HG03066 (cell line): ENCODE results near the gene OTUB1.
"Not testable (repeated sequence)": the region's sequence is repeated elsewhere in the genome, so short reads cannot be mapped to it uniquely, and the experiment has no call there.

Experiments
- ATAC-seq: cut with Tn5 transposase; IDR thresholded peaks from one replicate; pipeline ENCODE4 v1.9.1; 2021; ENCODE audit warnings: low read depth; ENCODE audit not compliant: unreplicated experiment

The OTUB1 gene

DNA sequence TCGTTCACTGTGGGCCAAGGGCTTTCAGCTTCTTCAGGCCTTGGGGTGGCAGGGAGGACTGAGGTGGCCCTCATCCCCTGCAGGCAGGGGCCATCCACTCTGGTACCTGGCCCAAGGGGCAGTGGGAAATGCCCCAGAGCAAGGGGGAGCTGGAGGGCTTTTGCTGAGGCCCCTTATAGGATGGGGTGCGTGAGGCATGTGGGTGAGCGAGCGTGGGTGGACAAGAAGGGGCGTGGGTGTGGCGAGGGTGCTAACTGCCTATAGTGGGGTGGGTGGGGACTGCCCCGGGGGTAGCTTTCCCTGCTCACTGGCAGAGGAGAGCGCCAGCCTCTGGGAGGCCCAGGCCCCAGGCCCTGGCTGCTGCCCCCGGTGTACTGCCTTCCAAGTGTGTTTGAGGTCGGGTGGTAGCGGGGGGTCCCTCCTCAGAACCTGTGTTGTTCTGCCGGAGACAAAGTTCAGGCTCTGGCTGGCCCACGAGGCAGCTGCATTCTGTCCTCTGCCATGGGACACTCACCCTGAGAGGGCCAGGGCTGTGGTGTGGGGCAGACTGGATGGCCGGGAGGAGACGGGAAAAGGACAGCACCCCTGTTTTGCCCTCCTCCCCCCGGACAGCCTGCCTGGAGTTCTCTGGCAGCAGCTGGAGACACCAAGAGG lies 52.9 kb downstream of the OTUB1 start:
- no peak for ATAC-seq

DNA sequence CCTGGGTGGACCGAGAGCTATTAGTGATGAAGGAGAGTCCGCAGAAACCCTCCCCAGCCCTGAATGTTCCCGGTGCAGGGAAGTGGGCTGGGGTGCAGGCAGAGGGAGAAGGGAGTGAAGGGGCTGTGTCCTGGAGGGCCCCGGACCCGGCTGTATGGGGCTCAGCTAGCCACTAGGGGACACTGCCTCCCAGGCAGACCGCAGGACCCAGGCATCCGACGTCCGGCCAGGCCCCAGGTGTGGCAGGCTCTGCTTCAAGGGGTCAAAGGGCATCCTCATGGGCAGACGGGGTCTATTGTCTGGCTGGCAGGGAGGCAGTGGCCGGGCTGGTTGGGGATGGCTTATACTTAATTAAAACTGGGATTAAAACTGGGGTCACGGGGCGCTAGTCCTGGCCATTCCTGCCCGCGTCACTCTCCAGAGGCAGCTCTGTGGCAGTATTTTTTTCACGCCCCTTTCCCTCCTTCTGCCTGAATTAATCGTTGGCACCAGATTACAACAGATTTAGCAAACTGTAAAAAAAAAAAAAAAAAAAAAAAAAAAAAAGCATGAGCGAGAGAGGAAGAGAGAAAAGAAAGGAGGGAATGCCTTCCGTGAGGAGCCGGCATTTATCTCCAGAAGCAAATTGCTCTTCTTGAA lies 54.6 kb downstream of the OTUB1 start:
- ATAC-seq: no peak

DNA sequence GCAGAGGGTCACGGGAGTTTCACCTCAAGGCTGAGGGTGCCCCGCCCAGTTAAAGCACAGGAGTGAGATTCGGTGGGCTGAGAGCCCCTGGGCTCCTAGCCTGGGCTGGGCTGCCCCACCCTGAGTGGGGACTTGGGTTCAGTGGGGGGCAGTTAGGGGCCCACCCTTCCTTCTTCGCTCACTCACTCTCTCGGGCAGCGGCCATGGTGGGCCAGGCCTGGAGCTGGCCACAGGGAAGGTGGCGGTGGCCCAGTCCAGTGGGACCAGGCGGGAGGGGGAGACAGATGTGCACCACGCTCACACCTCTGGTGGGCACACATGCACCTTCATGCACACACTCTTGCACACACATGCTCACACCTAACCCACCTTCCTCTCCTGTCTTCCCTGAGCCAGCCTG lies 55.6 kb downstream of the OTUB1 start:
- ATAC-seq: no peak

DNA sequence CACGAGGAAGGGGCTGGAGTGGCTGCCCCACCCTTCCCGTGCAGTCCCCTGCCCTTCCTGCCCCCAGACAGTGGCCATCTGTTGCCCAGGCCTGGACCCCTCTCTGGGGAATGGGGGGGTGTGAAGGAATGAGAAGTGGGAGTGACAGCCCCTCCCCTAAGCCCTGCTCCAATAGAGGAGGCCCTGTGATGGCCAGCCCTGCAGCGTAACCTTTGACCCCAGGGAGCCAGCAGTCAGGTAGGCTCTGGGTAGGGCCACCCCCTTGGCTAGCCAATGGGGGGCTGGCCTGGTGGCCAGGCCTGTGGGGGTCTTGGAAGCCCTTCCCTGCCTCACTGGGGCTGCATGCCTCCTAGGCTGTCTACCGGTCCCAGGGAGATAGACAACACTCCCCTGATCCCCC lies 56.1 kb downstream of the OTUB1 start:
- no peak for ATAC-seq

DNA sequence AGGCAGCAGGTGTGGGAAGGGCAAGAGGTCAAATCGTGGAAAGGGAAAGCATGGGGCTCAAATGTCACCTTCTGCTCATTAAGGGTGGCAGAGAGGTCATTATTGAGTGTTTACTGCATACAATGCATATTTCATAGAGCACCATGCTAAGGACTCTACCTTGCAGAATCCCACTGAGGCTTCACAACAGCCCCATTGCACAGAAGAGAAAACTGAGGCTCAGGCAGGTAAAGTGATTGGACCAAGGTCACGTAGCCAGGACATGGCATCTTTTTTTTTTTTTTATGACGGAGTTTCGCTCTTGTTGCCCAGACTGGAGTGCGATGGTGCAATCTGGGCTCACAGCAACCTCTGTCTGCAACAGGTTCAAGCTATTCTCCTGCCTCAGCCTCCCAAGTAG lies 57.3 kb downstream of the OTUB1 start:
- ATAC-seq: no peak

DNA sequence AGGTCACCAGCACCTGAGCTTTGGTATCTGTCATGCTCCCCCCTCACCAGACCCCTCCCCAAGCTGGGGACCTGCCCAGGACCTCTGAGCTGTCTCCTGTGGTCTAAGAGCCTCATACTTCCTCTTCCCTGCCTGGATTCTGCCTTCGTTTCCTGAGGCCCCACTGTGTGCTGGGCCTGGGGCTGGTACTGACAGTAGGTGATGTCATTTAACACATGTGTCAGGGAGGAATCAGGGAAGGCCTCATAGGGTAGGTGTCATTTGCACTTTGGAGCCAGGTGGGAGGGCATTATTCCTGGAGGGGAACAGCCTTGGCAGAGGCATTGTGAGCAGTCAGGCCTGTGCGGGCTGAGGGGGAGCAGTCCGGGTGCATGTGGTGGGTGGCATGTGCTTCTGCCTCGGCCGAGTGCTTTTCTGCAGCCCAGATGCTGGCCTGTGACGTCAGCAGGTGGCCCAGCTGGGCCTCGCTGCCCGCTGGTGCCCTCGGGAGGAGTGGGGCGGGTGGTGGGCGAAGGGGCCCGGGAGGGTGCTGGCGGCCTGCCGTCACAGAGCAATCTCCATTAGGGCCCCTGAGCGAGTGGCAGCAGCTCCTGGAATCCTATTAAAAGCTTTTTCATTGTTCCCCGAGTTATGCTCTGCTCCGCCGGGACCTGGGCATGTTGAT lies 58.6 kb downstream of the OTUB1 start:
- ATAC-seq: no peak

DNA sequence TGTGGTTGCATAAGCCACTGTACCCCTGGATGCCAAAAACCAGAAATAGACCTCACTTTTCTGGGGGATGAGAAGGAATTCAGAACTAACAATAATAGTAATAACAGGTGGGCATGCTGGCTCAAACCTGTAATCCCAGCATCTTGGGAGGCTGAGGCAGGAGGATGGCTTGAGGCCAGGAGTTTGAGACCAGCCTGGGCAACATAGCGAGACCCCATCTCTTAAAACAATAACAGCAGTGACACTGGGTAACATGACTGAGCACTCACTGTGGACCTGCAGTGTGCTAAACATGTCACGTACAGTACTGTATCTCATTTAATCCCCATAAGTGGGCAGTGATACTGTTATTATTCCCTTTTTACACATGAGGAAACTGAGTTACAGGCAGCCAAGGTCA lies 59.5 kb downstream of the OTUB1 start:
- no peak for ATAC-seq

DNA sequence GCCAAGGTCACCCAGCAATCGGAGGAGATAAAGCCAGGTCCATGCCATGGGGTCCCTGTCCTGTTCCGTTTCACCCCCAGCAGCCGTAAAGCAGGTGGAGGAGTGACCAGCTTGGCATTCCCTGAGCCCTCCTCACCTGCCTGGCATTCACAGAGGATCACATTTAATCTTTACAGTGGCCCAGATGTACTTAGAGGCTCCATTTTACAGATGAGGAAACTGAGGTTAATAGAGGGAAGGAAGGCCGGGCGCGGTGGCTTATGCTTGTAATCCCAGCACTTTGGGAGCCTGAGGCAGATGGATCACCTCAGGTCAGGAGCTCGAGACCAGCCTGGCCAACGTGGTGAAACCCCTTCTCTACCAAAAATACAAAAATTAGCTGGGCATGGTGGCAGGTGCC lies 61.1 kb downstream of the OTUB1 start:
- not testable (repeated sequence) for ATAC-seq
